GM12891 (cell line): Measurements from ENCODE around the gene NUAK1.

Experiments
- DNase-seq: peaks from one replicate; pipeline ENCODE4 v3.0.0; 2011; ENCODE audit warnings: low spot score; ENCODE audit not compliant: insufficient read length
- FAIRE-seq: peaks from 2 replicates; lab custom pipeline; 2011; peaks lifted over from hg19 to GRCh38; lab: Jason Lieb, UNC
- PAX5 ChIP-seq: IDR thresholded peaks from 2 replicates; pipeline ENCODE4 v1.6.1; 2011; ENCODE audit warnings: low read length, moderate library complexity, mild to moderate bottlenecking; ENCODE audit not compliant: insufficient read depth, severe bottlenecking
- POLR2A ChIP-seq: IDR thresholded peaks from 2 replicates; pipeline ENCODE4 v1.6.1; 2011; ENCODE audit warnings: low read depth, low read length, control low read depth
- POLR2AphosphoS5 ChIP-seq: IDR thresholded peaks from 2 replicates; pipeline ENCODE4 v1.6.1; 2011; ENCODE audit warnings: low read depth, low read length, control low read depth
- POU2F2 ChIP-seq: IDR thresholded peaks from 2 replicates; pipeline ENCODE4 v1.6.1; 2011; ENCODE audit warnings: low read depth, mild to moderate bottlenecking, control low read depth, low read length, moderate library complexity
- SPI1 ChIP-seq: IDR thresholded peaks from 2 replicates; pipeline ENCODE4 v1.6.1; 2011; ENCODE audit warnings: low read depth, low read length, control low read depth
- TAF1 ChIP-seq: IDR thresholded peaks from 2 replicates; pipeline ENCODE4 v1.6.1; 2011; ENCODE audit warnings: low read depth, low read length, control low read depth

NUAK1 gene

DNA sequence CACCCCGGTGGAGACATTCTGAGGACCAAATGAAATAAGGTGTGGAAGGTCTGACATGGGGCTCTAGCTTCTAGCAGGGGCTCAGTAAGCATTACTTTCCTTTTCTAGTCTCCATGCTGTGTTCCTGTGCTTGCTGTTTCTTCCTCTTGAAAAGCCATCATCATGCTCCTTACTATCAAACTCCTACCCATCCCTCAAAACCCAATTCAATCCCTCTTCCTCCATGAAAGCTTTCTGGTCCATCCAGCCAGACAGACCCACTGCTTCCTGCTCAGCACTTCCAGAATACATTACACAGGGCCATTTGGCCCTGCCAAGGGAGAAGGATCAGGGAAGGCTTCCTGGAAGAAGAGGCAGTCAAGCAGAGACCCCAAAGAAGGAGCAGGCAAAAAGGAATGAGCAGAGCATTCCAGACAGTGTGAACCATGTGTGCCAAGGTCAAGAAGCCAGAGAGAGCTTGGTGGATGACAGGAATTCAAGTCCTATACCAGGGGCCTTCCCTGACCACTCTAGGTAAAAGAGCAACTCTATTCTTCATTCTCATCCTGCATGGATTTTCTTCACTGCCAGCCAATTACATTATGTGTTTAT, 59.5 kb downstream of the NUAK1 start:
- FAIRE-seq (no peak), DNase-seq (no peak)
- TF ChIP-seq PAX5 = no peak
- no peak for TF ChIP-seq SPI1
- no peak for TF ChIP-seq POLR2A
- no peak for TF ChIP-seq POLR2AphosphoS5
- TF ChIP-seq POU2F2 = no peak
- TF ChIP-seq TAF1 = no peak

DNA sequence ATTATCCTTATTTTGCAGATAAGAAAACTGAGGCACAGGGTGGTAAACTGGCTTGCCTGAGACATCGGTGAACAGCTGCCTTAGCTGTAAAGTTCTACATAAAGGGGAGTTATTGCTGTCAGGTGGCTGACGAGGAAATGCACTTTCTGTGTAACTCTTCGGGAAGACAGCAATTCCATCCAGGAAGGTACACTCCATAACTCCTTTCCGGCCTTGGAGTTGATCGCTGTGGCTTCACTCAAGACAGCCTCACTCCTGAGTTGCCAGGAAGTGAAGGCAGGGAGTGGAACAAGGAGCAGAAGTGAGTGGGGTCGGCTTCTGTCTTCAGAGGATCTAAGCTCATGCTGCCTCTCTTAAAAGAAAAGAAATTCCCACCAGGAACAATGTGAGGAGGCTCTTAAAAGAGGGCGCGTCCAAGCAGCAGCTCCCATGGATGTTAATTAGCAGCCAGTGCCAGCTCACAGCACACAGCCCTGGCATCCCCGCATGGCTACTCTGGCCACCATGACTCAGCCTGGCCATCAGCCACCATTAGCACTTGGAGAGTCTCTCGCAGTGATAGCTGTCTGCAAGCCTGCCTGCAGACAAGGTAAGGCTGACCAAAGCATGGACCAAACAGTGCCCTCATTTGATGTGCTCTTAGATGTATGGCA, 60.3 kb downstream of the NUAK1 start:
- no peak for TF ChIP-seq TAF1
- no peak for TF ChIP-seq PAX5
- no peak for TF ChIP-seq POLR2A
- TF ChIP-seq SPI1 = no peak
- TF ChIP-seq POLR2AphosphoS5 = no peak
- no peak for TF ChIP-seq POU2F2
- no peak for FAIRE-seq
- DNase-seq = no peak

- no peak for FAIRE-seq
- no peak for DNase-seq
- TF ChIP-seq SPI1 = no peak
- no peak for TF ChIP-seq POLR2AphosphoS5
- no peak for TF ChIP-seq POU2F2
- no peak for TF ChIP-seq TAF1
- TF ChIP-seq POLR2A = no peak
- TF ChIP-seq PAX5 = no peak
Measured at GRCh38 chr12:106074706-106075392, 63.9 kb downstream of the NUAK1 start.

GRCh38 chr12:106074361-106074705, 64.4 kb downstream of the NUAK1 start:
- TF ChIP-seq POLR2A = no peak
- no peak for TF ChIP-seq POU2F2
- no peak for TF ChIP-seq TAF1
- TF ChIP-seq SPI1 = no peak
- no peak for TF ChIP-seq PAX5
- no peak for TF ChIP-seq POLR2AphosphoS5
- FAIRE-seq = no peak
- no peak for DNase-seq

GRCh38 chr12:106073179-106073578, 65.6 kb downstream of the NUAK1 start:
- no peak for DNase-seq
- FAIRE-seq = no peak
- TF ChIP-seq TAF1 (no peak), POLR2A (no peak), POLR2AphosphoS5 (no peak), PAX5 (no peak), POU2F2 (no peak), SPI1 (no peak)

- FAIRE-seq (no peak), DNase-seq (no peak)
- TF ChIP-seq POU2F2 (no peak), TAF1 (no peak), POLR2A (no peak), POLR2AphosphoS5 (no peak), SPI1 (no peak), PAX5 (no peak)
Measured at GRCh38 chr12:106072751-106073150, 66.0 kb downstream of the NUAK1 start.

GRCh38 chr12:106071686-106072085, 67.1 kb downstream of the NUAK1 start:
- DNase-seq (no peak), FAIRE-seq (no peak)
- TF ChIP-seq POLR2AphosphoS5 (no peak), SPI1 (no peak), POLR2A (no peak), TAF1 (no peak), PAX5 (no peak), POU2F2 (no peak)

GRCh38 chr12:106070611-106071010, 68.1 kb downstream of the NUAK1 start:
- DNase-seq = no peak
- FAIRE-seq = no peak
- TF ChIP-seq POLR2A = no peak
- TF ChIP-seq POLR2AphosphoS5 = no peak
- TF ChIP-seq PAX5 = no peak

DNA sequence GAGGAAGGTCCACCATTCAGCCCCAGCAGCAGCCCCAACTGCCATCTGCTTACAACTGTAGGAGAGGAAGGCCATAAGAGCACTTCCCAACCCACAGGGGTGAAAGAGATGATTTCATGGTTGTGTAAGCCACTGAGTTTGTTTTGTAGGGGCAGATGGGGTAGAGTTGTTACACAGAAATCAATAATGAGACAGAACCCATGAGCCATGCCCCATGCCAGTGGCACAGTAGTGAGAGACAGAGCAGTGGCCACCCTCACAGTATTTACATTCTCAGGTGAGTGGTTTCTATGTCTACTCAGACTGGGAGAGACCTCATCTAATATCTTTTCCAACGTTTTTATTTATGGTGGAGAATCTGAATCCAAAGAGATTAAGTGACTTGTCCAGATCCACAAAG, 68.6 kb downstream of the NUAK1 start:
- DNase-seq (no peak), FAIRE-seq (no peak)
- no peak for TF ChIP-seq POU2F2

GRCh38 chr12:106068296-106068695, 70.5 kb downstream of the NUAK1 start:
- FAIRE-seq (no peak), DNase-seq (no peak)
- TF ChIP-seq POLR2A = no peak
- no peak for TF ChIP-seq TAF1
- no peak for TF ChIP-seq POU2F2
